ENCODE results near the gene ISY1.

The ISY1 gene

DNA sequence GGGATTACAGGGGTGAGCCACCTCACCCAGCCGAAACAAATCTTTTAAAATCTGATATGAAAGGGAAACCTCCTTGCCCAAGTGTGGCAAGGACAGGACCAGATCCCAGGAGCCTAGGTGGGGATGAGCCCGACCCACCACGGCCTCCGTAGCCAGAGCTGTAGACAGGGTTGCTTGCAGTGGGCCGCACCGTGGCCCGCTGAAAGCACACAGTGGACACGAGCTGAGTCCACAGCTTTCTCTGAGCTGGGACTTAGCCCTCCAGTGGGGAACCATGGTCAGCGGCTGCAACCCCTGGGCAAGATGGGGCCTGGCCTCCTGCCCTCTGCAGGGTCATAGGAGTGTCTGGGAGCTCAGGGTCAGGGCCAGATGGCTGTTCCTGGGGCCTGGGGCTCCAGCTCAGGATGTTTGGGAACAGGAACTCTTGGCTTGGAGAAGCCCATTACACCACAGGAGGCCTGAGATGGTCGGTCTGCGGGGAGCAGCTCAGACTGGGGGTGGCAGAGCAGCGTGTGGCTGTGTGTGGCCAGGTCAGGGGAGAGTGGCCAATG lies 75.6 kb downstream of the ISY1 start:
- TF ChIP-seq CEBPB (IDR thresholded peaks at IDR 0.05): no peak
- no peak for TF ChIP-seq RAD21 (IDR thresholded peaks at IDR 0.05; ENCODE audit: low read depth)
- no peak for TF ChIP-seq CREB1 (IDR thresholded peaks at IDR 0.05; ENCODE audit: low read depth)
- TF ChIP-seq NFIC (IDR thresholded peaks at IDR 0.05): no peak
- TF ChIP-seq, protein P1, sequence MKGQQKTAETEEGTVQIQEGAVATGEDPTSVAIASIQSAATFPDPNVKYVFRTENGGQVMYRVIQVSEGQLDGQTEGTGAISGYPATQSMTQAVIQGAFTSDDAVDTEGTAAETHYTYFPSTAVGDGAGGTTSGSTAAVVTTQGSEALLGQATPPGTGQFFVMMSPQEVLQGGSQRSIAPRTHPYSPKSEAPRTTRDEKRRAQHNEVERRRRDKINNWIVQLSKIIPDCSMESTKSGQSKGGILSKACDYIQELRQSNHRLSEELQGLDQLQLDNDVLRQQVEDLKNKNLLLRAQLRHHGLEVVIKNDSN (IDR thresholded peaks at IDR 0.05): no peak
- TF ChIP-seq TAF1 (IDR thresholded peaks at IDR 0.05; ENCODE audit: low read depth): no peak
- TF ChIP-seq, protein P2, sequence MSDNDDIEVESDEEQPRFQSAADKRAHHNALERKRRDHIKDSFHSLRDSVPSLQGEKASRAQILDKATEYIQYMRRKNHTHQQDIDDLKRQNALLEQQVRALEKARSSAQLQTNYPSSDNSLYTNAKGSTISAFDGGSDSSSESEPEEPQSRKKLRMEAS (IDR thresholded peaks at IDR 0.05): no peak
- no peak for TF ChIP-seq EP300 (IDR thresholded peaks at IDR 0.05; ENCODE audit: borderline replicate concordance)

DNA sequence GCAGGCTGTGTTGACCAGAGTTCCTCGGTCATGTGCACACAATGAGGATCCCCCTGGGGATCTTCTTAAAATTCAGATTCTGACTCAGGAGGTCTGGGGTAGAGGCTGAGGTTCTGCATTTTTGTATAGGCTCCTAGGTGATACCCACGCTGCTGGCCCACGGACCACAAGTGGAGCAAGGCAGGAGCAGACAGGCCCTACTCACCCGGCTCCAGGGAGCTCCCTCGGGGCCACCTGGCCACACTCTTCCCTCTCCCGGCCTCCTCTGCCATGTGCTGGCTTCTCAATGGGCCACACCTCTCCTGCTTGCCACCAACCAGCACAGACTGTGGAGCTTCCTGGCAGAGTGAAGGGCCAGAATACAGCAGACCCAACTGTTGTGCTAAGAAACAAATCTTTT lies 76.4 kb downstream of the ISY1 start:
- TF ChIP-seq RAD21 (IDR thresholded peaks at IDR 0.05; ENCODE audit: low read depth): no peak
- no peak for TF ChIP-seq TAF1 (IDR thresholded peaks at IDR 0.05; ENCODE audit: low read depth)
- TF ChIP-seq FOXM1 (IDR thresholded peaks at IDR 0.05; ENCODE audit: borderline replicate concordance, low read depth): no peak
- TF ChIP-seq, protein P3, sequence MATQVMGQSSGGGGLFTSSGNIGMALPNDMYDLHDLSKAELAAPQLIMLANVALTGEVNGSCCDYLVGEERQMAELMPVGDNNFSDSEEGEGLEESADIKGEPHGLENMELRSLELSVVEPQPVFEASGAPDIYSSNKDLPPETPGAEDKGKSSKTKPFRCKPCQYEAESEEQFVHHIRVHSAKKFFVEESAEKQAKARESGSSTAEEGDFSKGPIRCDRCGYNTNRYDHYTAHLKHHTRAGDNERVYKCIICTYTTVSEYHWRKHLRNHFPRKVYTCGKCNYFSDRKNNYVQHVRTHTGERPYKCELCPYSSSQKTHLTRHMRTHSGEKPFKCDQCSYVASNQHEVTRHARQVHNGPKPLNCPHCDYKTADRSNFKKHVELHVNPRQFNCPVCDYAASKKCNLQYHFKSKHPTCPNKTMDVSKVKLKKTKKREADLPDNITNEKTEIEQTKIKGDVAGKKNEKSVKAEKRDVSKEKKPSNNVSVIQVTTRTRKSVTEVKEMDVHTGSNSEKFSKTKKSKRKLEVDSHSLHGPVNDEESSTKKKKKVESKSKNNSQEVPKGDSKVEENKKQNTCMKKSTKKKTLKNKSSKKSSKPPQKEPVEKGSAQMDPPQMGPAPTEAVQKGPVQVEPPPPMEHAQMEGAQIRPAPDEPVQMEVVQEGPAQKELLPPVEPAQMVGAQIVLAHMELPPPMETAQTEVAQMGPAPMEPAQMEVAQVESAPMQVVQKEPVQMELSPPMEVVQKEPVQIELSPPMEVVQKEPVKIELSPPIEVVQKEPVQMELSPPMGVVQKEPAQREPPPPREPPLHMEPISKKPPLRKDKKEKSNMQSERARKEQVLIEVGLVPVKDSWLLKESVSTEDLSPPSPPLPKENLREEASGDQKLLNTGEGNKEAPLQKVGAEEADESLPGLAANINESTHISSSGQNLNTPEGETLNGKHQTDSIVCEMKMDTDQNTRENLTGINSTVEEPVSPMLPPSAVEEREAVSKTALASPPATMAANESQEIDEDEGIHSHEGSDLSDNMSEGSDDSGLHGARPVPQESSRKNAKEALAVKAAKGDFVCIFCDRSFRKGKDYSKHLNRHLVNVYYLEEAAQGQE (IDR thresholded peaks at IDR 0.05; ENCODE audit: low read depth): no peak
- TF ChIP-seq TCF12 (IDR thresholded peaks at IDR 0.05; ENCODE audit: low read depth): no peak
- TF ChIP-seq YY1 (IDR thresholded peaks at IDR 0.05; ENCODE audit: low read depth): no peak

DNA sequence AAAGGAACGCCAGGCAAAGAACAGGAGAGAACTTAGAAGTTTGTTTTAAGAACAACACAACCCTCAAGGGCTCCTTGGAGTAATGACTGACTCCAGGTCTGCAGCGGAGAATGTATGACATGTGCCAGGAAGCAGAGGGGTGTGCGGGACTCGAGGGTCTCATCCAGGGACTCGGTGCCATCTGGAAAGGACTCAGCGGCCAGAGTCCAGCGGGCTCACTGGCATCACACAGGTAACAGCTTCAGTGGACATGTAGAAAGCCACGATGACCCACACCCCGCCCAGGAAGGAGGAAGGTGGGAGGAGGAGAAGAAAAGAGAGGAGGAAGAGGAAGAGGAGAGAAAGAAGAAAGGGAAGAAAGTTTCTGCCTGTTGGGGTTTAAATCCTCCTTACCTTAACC lies 78.8 kb downstream of the ISY1 start:
- TF ChIP-seq TAF1 (IDR thresholded peaks at IDR 0.05; ENCODE audit: low read depth) (no peak), ZBTB7A (IDR thresholded peaks at IDR 0.05; ENCODE audit: low read depth) (no peak), YY1 (IDR thresholded peaks at IDR 0.05; ENCODE audit: low read depth) (no peak), NFIC (IDR thresholded peaks at IDR 0.05) (no peak), EP300 (IDR thresholded peaks at IDR 0.05; ENCODE audit: borderline replicate concordance) (no peak), CEBPB (IDR thresholded peaks at IDR 0.05) (no peak), RAD21 (IDR thresholded peaks at IDR 0.05; ENCODE audit: low read depth) (no peak)
- TF ChIP-seq, protein P1 (IDR thresholded peaks at IDR 0.05): no peak
- TF ChIP-seq, protein P3 (IDR thresholded peaks at IDR 0.05; ENCODE audit: low read depth): no peak

DNA sequence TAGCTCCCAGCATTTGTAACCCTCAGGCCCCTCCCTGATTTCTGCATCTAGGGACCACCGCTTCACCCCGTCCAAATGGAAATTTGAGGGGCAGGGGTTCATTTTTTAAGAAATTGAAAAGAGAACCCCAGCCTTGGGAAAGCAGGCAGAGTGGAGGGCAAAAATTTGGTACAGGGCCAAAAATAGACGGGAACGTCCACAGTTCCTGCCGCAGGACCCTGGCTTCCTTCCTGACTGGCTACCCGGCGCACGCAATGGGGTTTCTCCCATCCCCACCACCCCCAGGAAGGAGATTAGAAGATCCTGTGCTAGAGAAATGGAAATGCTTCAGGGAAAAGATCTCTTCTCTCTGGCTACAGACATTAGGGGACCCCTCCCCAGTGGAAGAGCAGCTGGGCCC lies 79.4 kb downstream of the ISY1 start:
- TF ChIP-seq, protein P2 (IDR thresholded peaks at IDR 0.05): no peak

DNA sequence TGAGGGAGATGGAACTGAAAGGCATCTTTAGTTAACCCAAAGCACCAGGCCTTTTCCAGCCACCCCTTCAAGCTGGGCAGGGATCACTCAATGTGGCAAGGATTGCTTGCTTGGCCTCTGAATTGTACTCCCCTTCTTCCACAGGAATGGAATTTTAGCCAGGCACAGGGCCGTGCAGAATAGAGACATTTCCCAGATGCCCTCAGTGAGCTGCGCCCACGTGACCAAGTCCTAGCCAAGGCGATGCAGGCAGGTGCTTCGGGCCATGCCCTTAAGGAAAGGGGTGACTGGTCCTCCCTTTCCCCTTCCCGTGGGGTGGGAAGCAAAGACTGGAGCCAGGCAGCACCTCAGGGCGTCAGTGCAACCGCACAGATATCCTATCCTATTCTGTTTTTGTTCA lies 82.4 kb downstream of the ISY1 start:
- TF ChIP-seq TCF12 (IDR thresholded peaks at IDR 0.05; ENCODE audit: low read depth): no peak
- no peak for TF ChIP-seq CEBPB (IDR thresholded peaks at IDR 0.05)
- no peak for TF ChIP-seq TEAD4 (IDR thresholded peaks at IDR 0.05)
- TF ChIP-seq EP300 (IDR thresholded peaks at IDR 0.05; ENCODE audit: borderline replicate concordance): no peak
- TF ChIP-seq, protein P2 (IDR thresholded peaks at IDR 0.05): no peak
- TF ChIP-seq, protein P1 (IDR thresholded peaks at IDR 0.05): no peak
- no peak for TF ChIP-seq NFIC (IDR thresholded peaks at IDR 0.05)
